H9 (cell line): ENCODE data around the gene PCDH9. TPM values are rescaled to one million over a fixed set of nuclear protein-coding genes. Genes with fewer than 3 reads are reported as not detected.

Source experiments
- DNase-seq: peaks from one replicate; pipeline ENCODE4 v3.0.0-alpha.2; 2017
- H2AFZ ChIP-seq: one replicate; pipeline ENCODE4 v1.6.1; 2013; ENCODE audit warnings: mild to moderate bottlenecking, low read length, control low read depth, moderate library complexity
- H2AK5ac ChIP-seq: 2 replicates; pipeline ENCODE4 v1.6.1; 2013; ENCODE audit warnings: low read length, control low read depth, mixed read lengths; ENCODE audit not compliant: insufficient read length
- H2BK120ac ChIP-seq: one replicate; pipeline ENCODE4 v1.6.1; 2013; ENCODE audit warnings: low read depth, mild to moderate bottlenecking, low read length, control low read depth, inconsistent platforms; ENCODE audit not compliant: poor library complexity, severe bottlenecking
- H2BK12ac ChIP-seq: 2 replicates; pipeline ENCODE4 v1.6.1; 2013; ENCODE audit warnings: low read length, control low read depth, mixed read lengths, low read depth; ENCODE audit not compliant: insufficient read length
- H2BK15ac ChIP-seq: 2 replicates; pipeline ENCODE4 v1.6.1; 2013; ENCODE audit warnings: low read depth, low read length, control low read depth
- H2BK20ac ChIP-seq: one replicate; pipeline ENCODE4 v1.6.1; 2013; ENCODE audit warnings: low read depth, mild to moderate bottlenecking, low read length, control low read depth, inconsistent platforms; ENCODE audit not compliant: poor library complexity, severe bottlenecking
- H2BK5ac ChIP-seq: 2 replicates; pipeline ENCODE4 v1.6.1; 2013; ENCODE audit warnings: low read length, control low read depth, mixed read lengths; ENCODE audit not compliant: insufficient read length
- H3K14ac ChIP-seq: 2 replicates; pipeline ENCODE4 v1.6.1; 2013; ENCODE audit warnings: low read length, control low read depth; ENCODE audit not compliant: insufficient read depth
- H3K18ac ChIP-seq: 2 replicates; pipeline ENCODE4 v1.6.1; 2013; ENCODE audit warnings: low read depth, mild to moderate bottlenecking, mixed read lengths, low read length, control low read depth; ENCODE audit not compliant: insufficient read length
- H3K23ac ChIP-seq: 2 replicates; pipeline ENCODE4 v1.6.1; 2013; ENCODE audit warnings: low read length, control low read depth, mixed read lengths, low read depth; ENCODE audit not compliant: insufficient read length
- H3K23me2 ChIP-seq: 2 replicates; pipeline ENCODE4 v1.6.1; 2013; ENCODE audit warnings: low read depth, mild to moderate bottlenecking, mixed read lengths, low read length, control low read depth; ENCODE audit not compliant: insufficient read length, poor library complexity, severe bottlenecking
- H3K27ac ChIP-seq: 2 replicates; pipeline ENCODE4 v1.5.1; 2013; ENCODE audit warnings: low read length, control low read depth, mixed read lengths, low read depth; ENCODE audit not compliant: insufficient read length
- H3K27me3 ChIP-seq: 2 replicates; pipeline ENCODE4 v1.6.1; 2013; ENCODE audit warnings: low read length, control low read depth, inconsistent platforms; ENCODE audit not compliant: insufficient read depth
- H3K4ac ChIP-seq: 2 replicates; pipeline ENCODE4 v1.6.1; 2013; ENCODE audit warnings: low read depth, mild to moderate bottlenecking, control low read depth, inconsistent platforms, low read length, moderate library complexity
- H3K4me1 ChIP-seq: 2 replicates; pipeline ENCODE4 v1.6.1; 2013; ENCODE audit warnings: low read length, control low read depth, inconsistent platforms; ENCODE audit not compliant: insufficient read depth
- H3K4me2 ChIP-seq: 2 replicates; pipeline ENCODE4 v1.6.1; 2013; ENCODE audit warnings: low read length, control low read depth, mixed read lengths; ENCODE audit not compliant: insufficient read length, insufficient read depth
- H3K56ac ChIP-seq: 2 replicates; pipeline ENCODE4 v1.6.1; 2013; ENCODE audit warnings: low read depth, mild to moderate bottlenecking, mixed read lengths, low read length, control low read depth; ENCODE audit not compliant: insufficient read length
- H3K79me1 ChIP-seq: 2 replicates; pipeline ENCODE4 v1.6.1; 2013; ENCODE audit warnings: low read depth, mild to moderate bottlenecking, moderate library complexity, low read length, control low read depth, inconsistent platforms; ENCODE audit not compliant: insufficient read depth, poor library complexity, severe bottlenecking
- H3K79me2 ChIP-seq: 2 replicates; pipeline ENCODE4 v1.6.1; 2013; ENCODE audit warnings: low read length, control low read depth, inconsistent platforms; ENCODE audit not compliant: insufficient read depth
- H3K9ac ChIP-seq: 2 replicates; pipeline ENCODE4 v1.6.1; 2013; ENCODE audit warnings: low read length, control low read depth, mixed read lengths; ENCODE audit not compliant: insufficient read length; ENCODE audit errors: extremely low read depth
- H3K9me3 ChIP-seq: one replicate; pipeline ENCODE4 v1.6.1; 2013; ENCODE audit warnings: low read depth, low read length, inconsistent platforms; ENCODE audit not compliant: control insufficient read depth
- H3T11ph ChIP-seq: one replicate; pipeline ENCODE4 v1.6.1; 2013; ENCODE audit warnings: mild to moderate bottlenecking, low read length, control low read depth, inconsistent platforms
- H4K20me1 ChIP-seq: one replicate; pipeline ENCODE4 v1.6.1; 2013; ENCODE audit not compliant: control insufficient read depth, insufficient read length, insufficient read depth
- H4K5ac ChIP-seq: 2 replicates; pipeline ENCODE4 v1.6.1; 2013; ENCODE audit warnings: low read depth, mild to moderate bottlenecking, mixed read lengths, low read length, control low read depth; ENCODE audit not compliant: insufficient read length
- H4K8ac ChIP-seq: replicated peaks from 2 replicates; pipeline ENCODE4 v1.6.1; 2013; ENCODE audit warnings: low read length, control low read depth, mixed read lengths, low read depth; ENCODE audit not compliant: insufficient read length
- H4K91ac ChIP-seq: 2 replicates; pipeline ENCODE4 v1.6.1; 2013; ENCODE audit warnings: low read depth, mild to moderate bottlenecking, moderate library complexity, mixed read lengths, low read length, control low read depth; ENCODE audit not compliant: insufficient read length
- H3K27ac Mint-ChIP-seq, 3 experiments: 2 replicates in 2 of 3; 3 replicates in 1 of 3; pipeline ENCODE4 v1.8.0; 2020 to 2021; ENCODE audit warnings: mixed read lengths in 3 of 3, mild to moderate bottlenecking in 1 of 3, moderate library complexity in 1 of 3
- H3K27me3 Mint-ChIP-seq: 2 replicates; pipeline ENCODE4 v1.8.0; 2021; ENCODE audit warnings: low read depth, mild to moderate bottlenecking, moderate library complexity, mixed read lengths
- H3K36me3 Mint-ChIP-seq, 3 experiments: 2 replicates in 2 of 3; 3 replicates in 1 of 3; pipeline ENCODE4 v1.8.0; 2020 to 2021; ENCODE audit warnings: low read depth in 3 of 3, mixed read lengths in 3 of 3; ENCODE audit not compliant: insufficient read depth in 1 of 3
- H3K4me1 Mint-ChIP-seq, 2 experiments: 2 replicates each; pipeline ENCODE4 v1.8.0; 2020; ENCODE audit warnings: mixed read lengths in 2 of 2
- H3K4me3 Mint-ChIP-seq, 2 experiments: 2 replicates in 1 of 2; 3 replicates in 1 of 2; pipeline ENCODE4 v1.8.0; 2020 to 2021; ENCODE audit warnings: mild to moderate bottlenecking in 2 of 2, mixed read lengths in 2 of 2, moderate library complexity in 1 of 2
- H3K9me3 Mint-ChIP-seq, 2 experiments: 2 replicates in 1 of 2; 3 replicates in 1 of 2; pipeline ENCODE4 v1.8.0; 2020; ENCODE audit warnings: mild to moderate bottlenecking in 2 of 2, mixed read lengths in 2 of 2, moderate library complexity in 1 of 2
- WGBS: extraction: QIAGEN DNeasy Blood & Tissue Kit; methylation state at CpG from one replicate; pipeline ENCODE4 v1.1.7; 2013; ENCODE audit warnings: missing lambda C conversion rate, low lambda C conversion rate, mixed read lengths; ENCODE audit not compliant: insufficient read length; ENCODE audit errors: extremely low coverage; 5-methylcytosine and 5-hydroxymethylcytosine counted together
- total RNA-seq: library from RNA; stranded (reverse); gene quantifications from 2 replicates; pipeline ENCODE4 v1.2.1, GENCODE V29; 2021
- TF ChIP-seq, protein P1 (sequence below): fragments of 200-600 bp; sonication (generic); conservative IDR thresholded peaks from 3 replicates; pipeline ENCODE4 v1.8.0; 2021; ENCODE audit warnings: antibody characterized with exemption, mild to moderate bottlenecking

Gene PCDH9
- total RNA-seq, 1 experiment from 2014 or later: 0.11 TPM

DNA sequence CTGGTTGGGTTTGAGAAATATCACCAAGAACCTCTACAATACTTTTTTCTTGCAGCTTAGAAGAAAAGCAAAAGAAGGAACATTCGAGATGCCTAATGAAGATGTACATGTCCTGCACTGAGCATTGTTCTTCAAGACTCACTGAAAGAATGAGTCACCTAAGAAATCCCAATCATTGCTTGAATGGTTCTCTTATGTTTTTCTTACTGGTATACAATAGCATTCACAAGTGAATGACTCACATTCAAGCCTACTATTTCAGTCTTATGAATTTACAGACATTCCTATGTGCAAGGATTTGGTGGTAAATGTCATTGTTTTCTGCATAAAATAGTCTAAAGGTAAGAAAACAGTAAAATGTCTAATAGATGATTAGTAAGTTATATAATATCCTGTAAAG lies 594.6 kb downstream of the PCDH9 start:
- no peak overlapping the region for H3K23ac ChIP-seq
- Mint-ChIP-seq H3K4me3 (no peak overlapping the region), H3K27me3 (no peaks in the 10 kb centered on the region), H3K27ac (no peak overlapping the region), H3K4me1 (peaks cover 3 to 8% of the 10 kb centered on the region in 2 experiments; a peak in 2 of 4 replicates), H3K36me3 (no peaks in the 10 kb centered on the region), H3K9me3 (no peaks in the 10 kb centered on the region)
- H3K79me1 ChIP-seq: no peaks in the 10 kb centered on the region
- H2BK5ac ChIP-seq: no peak overlapping the region
- DNase-seq: no peak
- H3K14ac ChIP-seq: no peak overlapping the region
- H2AK5ac ChIP-seq: no peak overlapping the region
- H3K18ac ChIP-seq: no peak overlapping the region
- no peak overlapping the region for H3K4ac ChIP-seq
- H4K20me1 ChIP-seq: no peaks in the 10 kb centered on the region
- H3T11ph ChIP-seq: no peak overlapping the region
- H3K56ac ChIP-seq: no peak overlapping the region
- H3K4me2 ChIP-seq: no peak overlapping the region
- H2BK12ac ChIP-seq: no peak overlapping the region
- WGBS: no CpG with 5 or more reads among the region's 1 CpG
- no peak overlapping the region for H2BK20ac ChIP-seq
- peaks cover 2% of the 10 kb centered on the region; the same call in 1 of the 2 replicates for H3K4me1 ChIP-seq
- H4K5ac ChIP-seq: no peak overlapping the region
- no peaks in the 10 kb centered on the region for H3K23me2 ChIP-seq
- no peak overlapping the region for H3K27ac ChIP-seq
- no peak overlapping the region for H2BK15ac ChIP-seq
- H4K8ac ChIP-seq: no peak overlapping the region
- H2AFZ ChIP-seq: no peak overlapping the region
- TF ChIP-seq, protein P1, sequence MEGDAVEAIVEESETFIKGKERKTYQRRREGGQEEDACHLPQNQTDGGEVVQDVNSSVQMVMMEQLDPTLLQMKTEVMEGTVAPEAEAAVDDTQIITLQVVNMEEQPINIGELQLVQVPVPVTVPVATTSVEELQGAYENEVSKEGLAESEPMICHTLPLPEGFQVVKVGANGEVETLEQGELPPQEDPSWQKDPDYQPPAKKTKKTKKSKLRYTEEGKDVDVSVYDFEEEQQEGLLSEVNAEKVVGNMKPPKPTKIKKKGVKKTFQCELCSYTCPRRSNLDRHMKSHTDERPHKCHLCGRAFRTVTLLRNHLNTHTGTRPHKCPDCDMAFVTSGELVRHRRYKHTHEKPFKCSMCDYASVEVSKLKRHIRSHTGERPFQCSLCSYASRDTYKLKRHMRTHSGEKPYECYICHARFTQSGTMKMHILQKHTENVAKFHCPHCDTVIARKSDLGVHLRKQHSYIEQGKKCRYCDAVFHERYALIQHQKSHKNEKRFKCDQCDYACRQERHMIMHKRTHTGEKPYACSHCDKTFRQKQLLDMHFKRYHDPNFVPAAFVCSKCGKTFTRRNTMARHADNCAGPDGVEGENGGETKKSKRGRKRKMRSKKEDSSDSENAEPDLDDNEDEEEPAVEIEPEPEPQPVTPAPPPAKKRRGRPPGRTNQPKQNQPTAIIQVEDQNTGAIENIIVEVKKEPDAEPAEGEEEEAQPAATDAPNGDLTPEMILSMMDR: no peak
- H4K91ac ChIP-seq: no peak overlapping the region
- H3K9me3 ChIP-seq: no peaks in the 10 kb centered on the region
- H3K27me3 ChIP-seq: no peaks in the 10 kb centered on the region
- no peak overlapping the region for H2BK120ac ChIP-seq
- no peak overlapping the region for H3K9ac ChIP-seq
- H3K79me2 ChIP-seq: no peaks in the 10 kb centered on the region
